K562 (cell line): ENCODE measurements around the gene RFT1. TPM values are rescaled to one million over a fixed set of nuclear protein-coding genes. Genes with fewer than 3 reads are reported as not detected.
A peak's percentile ranks its signal among the peaks of the same experiment; 100 is the strongest.

Experiments used
- ATAC-seq: fragments of 200-7000 bp; cut with Tn5 transposase; 3 replicates; pipeline ENCODE4 v1.9.1; 2020; ENCODE audit warnings: moderate library complexity
- BruUV-seq: library from RNA; stranded (reverse); fragments of 400-500 nt; replicated peaks from 2 replicates; lab custom pipeline; 2021; lab: Mats Ljungman, UMichigan
- CTCF ChIA-PET: fragments of 300-600 bp; formaldehyde crosslinking; extraction: SDS; loops from one replicate; lab custom pipeline; 2021; ENCODE audit warnings: low intra/inter-chr PET ratio; lab: Yijun Ruan, JAX
- POLR2A ChIA-PET: fragments of 300-600, 350-650 bp; sonication (Branson Sonifier 250); formaldehyde crosslinking; extraction: SDS; loops from one replicate; lab custom pipeline; 2021; ENCODE audit warnings: antibody characterized with exemption, inconsistent platforms; lab: Yijun Ruan, JAX
- DNase-seq, 4 experiments: peaks; one replicate each; pipeline versions ENCODE4 v3.0.0 to v3.0.0-alpha.2; 2011 to 2018; ENCODE audit warnings: low spot score in 3 of 4, mixed read lengths in 3 of 4; ENCODE audit errors: extremely low read depth in 1 of 4
- FAIRE-seq: peaks from 2 replicates; lab custom pipeline; 2011; peaks lifted over from hg19 to GRCh38; lab: Jason Lieb, UNC
- H2AFZ ChIP-seq: 2 replicates; pipeline ENCODE4 v1.6.0; 2011; ENCODE audit warnings: low read depth, low read length, control low read depth, inconsistent platforms
- H3K27ac ChIP-seq: fragments of 200-600 bp; 3 replicates; pipeline ENCODE4 v1.8.0; 2011; ENCODE audit warnings: low read depth, mild to moderate bottlenecking, control low read depth, inconsistent platforms, low read length, moderate library complexity, mixed read lengths; ENCODE audit errors: extremely low read depth
- H3K27me3 ChIP-seq, 2 experiments: fragments of 300-600 bp in 1 of 2; 2 replicates in 1 of 2; 3 replicates in 1 of 2; pipeline versions ENCODE4 v1.6.0 to v1.8.0; 2011; ENCODE audit warnings: inconsistent platforms in 2 of 2, low read length in 2 of 2, mild to moderate bottlenecking in 1 of 2, mixed read lengths in 1 of 2, moderate library complexity in 1 of 2; ENCODE audit not compliant: control insufficient read depth in 2 of 2, insufficient read depth in 2 of 2
- H3K36me3 ChIP-seq: fragments of 300-600 bp; 3 replicates; pipeline ENCODE4 v1.8.0; 2011; ENCODE audit warnings: mild to moderate bottlenecking, low read length, inconsistent platforms; ENCODE audit not compliant: control insufficient read depth, insufficient read depth
- H3K4me1 ChIP-seq, 2 experiments: fragments of 200-600 bp in 1 of 2; replicated peaks in 1 of 2; 2 replicates in 1 of 2; 3 replicates in 1 of 2; pipeline versions ENCODE4 v1.5.1 to v1.8.0; 2011; ENCODE audit warnings: inconsistent platforms in 2 of 2, low read length in 2 of 2, mild to moderate bottlenecking in 1 of 2, mixed read lengths in 1 of 2, moderate library complexity in 1 of 2; ENCODE audit not compliant: control insufficient read depth in 2 of 2, insufficient read depth in 2 of 2
- H3K4me2 ChIP-seq: 2 replicates; pipeline ENCODE4 v1.6.1; 2011; ENCODE audit warnings: low read length, control low read depth, inconsistent platforms, mixed read lengths; ENCODE audit not compliant: insufficient read depth
- H3K4me3 ChIP-seq: fragments of 200-600 bp; sonication (generic), shearing (Covaris generic); 2 replicates; pipeline ENCODE4 v1.5.1; 2016; ENCODE audit warnings: control low read depth, inconsistent platforms
- H3K79me2 ChIP-seq: fragments of 200-600 bp; 3 replicates; pipeline ENCODE4 v1.8.0; 2011; ENCODE audit warnings: low read length, inconsistent platforms; ENCODE audit not compliant: control insufficient read depth, insufficient read depth
- H3K9ac ChIP-seq, 2 experiments: 2 replicates each; pipeline versions ENCODE4 v1.6.0 to v1.6.1; 2011; ENCODE audit warnings: low read depth in 2 of 2, low read length in 2 of 2, control low read depth in 1 of 2, inconsistent platforms in 1 of 2, mild to moderate bottlenecking in 1 of 2, mixed read lengths in 1 of 2; ENCODE audit not compliant: insufficient read depth in 1 of 2
- H3K9me1 ChIP-seq: one replicate; pipeline ENCODE4 v1.6.0; 2011; ENCODE audit warnings: inconsistent platforms, mild to moderate bottlenecking, low read length, moderate library complexity; ENCODE audit not compliant: control insufficient read depth, insufficient read depth
- H3K9me3 ChIP-seq: replicated peaks from 2 replicates; pipeline ENCODE4 v1.5.1; 2011; ENCODE audit warnings: low read depth, low read length, inconsistent platforms; ENCODE audit not compliant: control insufficient read depth, insufficient read depth
- H4K20me1 ChIP-seq: replicated peaks from 2 replicates; pipeline ENCODE4 v1.6.1; 2011; ENCODE audit warnings: low read length, inconsistent platforms, mixed read lengths; ENCODE audit not compliant: control insufficient read depth, insufficient read depth
- CGGBP1 ChIP-seq: fragments of 250-450 bp; sonication (Bioruptor Pico); IDR thresholded peaks from 2 replicates; pipeline ENCODE4 v1.9.0; 2021; ENCODE audit warnings: mild to moderate bottlenecking
- CHD1 ChIP-seq: fragments of 200-600 bp; sonication (generic); IDR thresholded peaks from one replicate; pipeline ENCODE4 v1.6.1; 2012; ENCODE audit warnings: mild to moderate bottlenecking, moderate library complexity, low read length, inconsistent platforms
- E2F1 ChIP-seq: sonication (generic); formaldehyde crosslinking; IDR thresholded peaks from 2 replicates; pipeline ENCODE4 v1.8.1; 2023; ENCODE audit warnings: mild to moderate bottlenecking, missing genetic modification reagents, moderate library complexity
- EGR1 ChIP-seq: fragments of 450-650 bp; conservative IDR thresholded peaks from 2 replicates; pipeline ENCODE4 v1.6.1; 2017; ENCODE audit warnings: mild to moderate bottlenecking
- ELK3 ChIP-seq: fragments of 450-650 bp; formaldehyde crosslinking; IDR thresholded peaks from 2 replicates; pipeline ENCODE4 v1.4.0; 2020; ENCODE audit warnings: mild to moderate bottlenecking
- FIP1L1 ChIP-seq: fragments of 200-400 bp; formaldehyde crosslinking; IDR thresholded peaks from 2 replicates; pipeline ENCODE4 v1.6.1; 2018; ENCODE audit warnings: mild to moderate bottlenecking, low read depth, low read length; ENCODE audit not compliant: poor library complexity, severe bottlenecking
- HMG20B ChIP-seq: fragments of 250-450 bp; sonication (Bioruptor Pico); IDR thresholded peaks from 2 replicates; pipeline ENCODE4 v1.5.0; 2021; ENCODE audit warnings: mild to moderate bottlenecking
- IFI16 ChIP-seq: fragments of 250-450 bp; sonication (Bioruptor Pico); IDR thresholded peaks from 2 replicates; pipeline ENCODE4 v2.1.2; 2022; ENCODE audit warnings: mild to moderate bottlenecking, inconsistent platforms
- TFE3 ChIP-seq: fragments of 450-650 bp; formaldehyde crosslinking; IDR thresholded peaks from 2 replicates; pipeline ENCODE4 v1.4.0; 2020; ENCODE audit warnings: mild to moderate bottlenecking, mixed read lengths
- THRB ChIP-seq: fragments of 450-650 bp; formaldehyde crosslinking; conservative IDR thresholded peaks from 2 replicates; pipeline ENCODE4 v1.4.0; 2022; ENCODE audit warnings: mild to moderate bottlenecking, missing genetic modification characterization
- WGBS: fragments of 100-300 bp; shearing (Covaris generic); methylation state at CpG from one replicate; pipeline ENCODE4 v1.1.6; 2016; ENCODE audit warnings: low coverage, mixed read lengths; ENCODE audit not compliant: insufficient coverage; ENCODE audit errors: missing lambda C conversion rate; 5-methylcytosine and 5-hydroxymethylcytosine counted together
- in situ Hi-C: fragments of 300-500 bp; cut with MboI; formaldehyde crosslinking; loops from 4 replicates; pipeline ENCODE4 v1.15.0; 2018; ENCODE audit warnings: inconsistent platforms, mixed read lengths
- intact Hi-C: fragments of 100-400 bp; cut with micrococcal nuclease; formaldehyde crosslinking; loops from 2 replicates; pipeline ENCODE4 v1.14.2; 2022
- polyA plus RNA-seq, 8 experiments: library from polyadenylated mRNA; depleted of rRNA in 4 of 8; stranded (reverse) in 5 of 8; unstranded in 3 of 8; fragments of >200 nt; fragmentation: Nextera tagmentation in 2 of 8; fragmentation: Illumina TruSeq in 1 of 8; extraction: Ambion mirVana in 2 of 8; extraction: Trizol in 1 of 8; gene quantifications; 2 replicates each; pipeline versions ENCODE4 v1.2.1 to v1.2.3, GENCODE V29; 2011 to 2014; ENCODE audit warnings: inconsistent platforms in 1 of 8, missing spikeins in 1 of 8
- total RNA-seq, 7 experiments: library from RNA; depleted of rRNA in 6 of 7; stranded (reverse); fragments of >200 nt in 6 of 7; fragmentation: Illumina TruSeq in 2 of 7; extraction: Trizol in 2 of 7; gene quantifications; 2 replicates each; pipeline versions ENCODE4 v1.2.1 to v1.2.3, GENCODE V29; 2011 to 2021; ENCODE audit warnings: low replicate concordance in 1 of 7

RFT1 gene
- total and polyA plus RNA-seq, 9 of the 15 experiments (the other 6 are each of a cell fraction or from before 2014, with no cell fraction given) = 4.4 to 23.8 (median 8.9) TPM

GRCh38 chr3:53175613-53176540, 45.6 kb upstream of the RFT1 start (continued):
- TF ChIP-seq IFI16 (CRISPR knock-in tag) = no peak
- TF ChIP-seq TFE3 = no peak
- no peak for TF ChIP-seq CGGBP1
- TF ChIP-seq EGR1 = no peak

- in situ Hi-C loops = no loop called here
- Histone ChIP-seq H3K27ac (no peak overlapping the region), H3K9ac (no peak overlapping the region; a peak in 1 of 4 replicates), H3K4me2 (no peak overlapping the region), H2AFZ (no peak overlapping the region), H3K9me3 (no peaks in the 10 kb centered on the region), H3K79me2 (no peaks in the 10 kb centered on the region), H3K9me1 (no peaks in the 10 kb centered on the region), H4K20me1 (peaks cover 8% of the 10 kb centered on the region), H3K36me3 (0 out of 3 replicates have a peak, but pooled peaks cover 4% of the 10 kb centered on the region), H3K4me3 (no peak overlapping the region), H3K27me3 (no peaks in the 10 kb centered on the region), H3K4me1 (peaks cover 0 to 20% of the 10 kb centered on the region in 2 experiments; a peak in 1 of 5 replicates)
- no TSS peak for BruUV-seq
- ChIA-PET CTCF (no interaction called here), POLR2A (no interaction called here)
- no peak for DNase-seq
- intact Hi-C loops = no loop called here
- FAIRE-seq = no peak
- WGBS = 53% methylated on average over 8 of the region's 9 CpGs
- ATAC-seq = peak; percentile 33; the same call in 1 of the 3 replicates
- TF ChIP-seq THRB (CRISPR knock-in tag) = no peak
- TF ChIP-seq HMG20B (CRISPR knock-in tag) = no peak
- no peak for TF ChIP-seq E2F1
- no peak for TF ChIP-seq FIP1L1
- no peak for TF ChIP-seq CHD1
- TF ChIP-seq ELK3 = no peak
Measured at GRCh38 chr3:53174346-53175250, 44.4 kb upstream of the RFT1 start.
